ENCODE data around the gene OR2A1.
"Not testable (repeated sequence)": the region's sequence is repeated elsewhere in the genome, so short reads cannot be mapped to it uniquely, and the experiment has no call there.

OR2A1 gene

DNA sequence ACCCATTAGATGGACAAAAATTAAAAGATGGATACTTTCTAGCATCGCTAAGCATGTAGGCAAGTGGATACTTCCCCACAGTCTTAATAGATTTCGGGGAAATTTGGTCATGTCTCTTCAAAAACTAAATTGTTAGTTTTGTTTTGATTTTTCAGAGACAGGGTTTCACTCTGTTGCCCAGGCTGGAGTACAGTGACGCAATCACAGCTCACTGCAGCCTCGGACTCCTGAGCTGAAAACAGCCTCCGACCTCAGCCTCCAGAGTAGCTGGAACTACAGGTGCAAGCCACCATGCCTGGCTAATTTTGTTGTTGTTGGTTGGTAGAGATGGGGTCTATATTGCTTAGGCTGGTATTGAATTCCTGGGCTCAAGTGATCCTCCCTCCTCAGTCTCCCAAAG, 13.6 kb downstream of the OR2A1 start:
- DNase-seq: not testable (repeated sequence)

DNA sequence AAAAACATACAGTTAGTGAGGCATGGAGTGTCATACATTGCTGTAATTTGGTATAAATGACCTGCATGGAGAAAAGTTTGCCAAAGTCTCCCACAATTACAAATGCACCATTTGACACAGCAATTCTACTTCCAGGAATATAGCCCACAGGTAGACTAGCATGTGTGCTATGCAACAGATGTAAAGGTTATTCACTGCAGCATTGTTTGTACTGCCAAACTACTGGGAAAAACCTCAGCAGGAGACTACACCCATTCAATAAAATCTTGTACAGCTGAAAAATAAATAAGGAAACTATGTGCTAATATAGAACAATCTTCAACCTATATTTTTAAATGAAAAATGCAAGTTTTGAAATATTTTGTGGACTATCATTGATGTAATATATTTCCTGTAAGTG, 17.8 kb downstream of the OR2A1 start:
- not testable (repeated sequence) for DNase-seq

DNA sequence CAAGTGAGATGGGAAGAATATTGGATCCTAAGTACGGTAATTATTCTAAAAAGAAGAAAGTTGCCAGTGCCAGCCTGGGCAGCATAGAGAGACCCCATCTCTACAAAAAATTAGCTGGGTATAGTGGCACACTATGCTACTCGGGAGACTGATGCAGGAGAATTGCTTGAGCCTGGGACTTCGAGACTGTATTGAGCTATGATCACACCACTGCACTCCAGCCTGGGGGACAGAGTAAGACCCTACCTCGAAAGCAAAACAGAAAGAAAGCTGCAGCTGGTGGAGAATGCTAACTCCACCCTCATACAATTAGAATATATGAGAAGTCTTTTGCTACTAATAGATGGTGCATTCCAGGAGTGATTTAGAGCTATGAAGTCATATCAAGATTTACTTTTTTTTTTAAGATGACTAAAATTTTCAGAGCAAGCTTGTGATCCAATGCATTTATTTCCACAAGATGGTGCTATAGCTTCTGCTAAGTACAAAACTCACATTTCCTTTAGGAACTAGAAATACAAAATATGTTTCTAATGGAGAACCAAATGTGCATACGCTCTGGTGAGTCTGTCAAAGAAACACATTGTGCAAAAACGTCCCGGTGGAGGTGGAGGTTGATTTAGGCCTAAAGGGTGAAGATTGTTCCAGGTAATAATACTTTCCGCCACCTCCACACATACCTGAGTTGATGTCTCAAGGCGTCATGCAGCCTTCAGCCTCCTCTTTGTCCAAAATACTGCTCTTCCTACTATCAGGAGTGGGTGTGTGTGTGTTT, 19.2 kb downstream of the OR2A1 start:
- DNase-seq: not testable (repeated sequence)

DNA sequence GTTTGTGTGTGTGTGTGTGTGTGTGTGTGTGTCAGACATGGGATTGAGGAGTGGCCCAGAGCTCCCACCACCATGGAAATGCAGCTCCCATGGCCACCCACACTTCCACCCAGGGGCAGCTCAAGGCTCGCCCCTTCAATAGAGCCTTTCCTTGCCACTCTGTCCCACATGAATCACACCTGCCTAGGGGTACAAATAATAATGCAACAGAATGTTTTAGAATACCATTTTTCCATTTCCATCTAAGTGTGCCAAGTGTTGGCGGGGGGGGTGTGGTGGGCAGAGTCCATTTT, 19.7 kb downstream of the OR2A1 start:
- DNase-seq: not testable (repeated sequence)

DNA sequence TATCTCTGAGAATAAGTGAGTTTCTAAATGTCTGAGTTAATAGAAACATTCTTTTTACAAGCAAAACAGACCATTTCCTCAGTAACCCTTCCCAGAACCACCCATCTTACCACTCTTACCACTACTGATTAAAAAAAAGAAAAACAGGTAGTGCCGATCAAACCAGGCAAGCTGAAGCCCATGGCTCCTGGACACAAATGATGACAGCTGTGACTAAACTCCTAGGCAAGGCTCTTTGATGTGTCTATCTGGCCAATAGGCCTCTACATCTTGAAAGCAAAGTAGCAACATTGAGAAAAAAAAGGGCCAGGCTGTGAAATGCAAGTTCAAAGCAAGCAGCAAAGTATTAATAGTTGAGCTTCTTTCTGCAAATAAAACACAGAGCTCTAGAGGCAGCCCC, 36.4 kb downstream of the OR2A1 start:
- DNase-seq: not testable (repeated sequence)

DNA sequence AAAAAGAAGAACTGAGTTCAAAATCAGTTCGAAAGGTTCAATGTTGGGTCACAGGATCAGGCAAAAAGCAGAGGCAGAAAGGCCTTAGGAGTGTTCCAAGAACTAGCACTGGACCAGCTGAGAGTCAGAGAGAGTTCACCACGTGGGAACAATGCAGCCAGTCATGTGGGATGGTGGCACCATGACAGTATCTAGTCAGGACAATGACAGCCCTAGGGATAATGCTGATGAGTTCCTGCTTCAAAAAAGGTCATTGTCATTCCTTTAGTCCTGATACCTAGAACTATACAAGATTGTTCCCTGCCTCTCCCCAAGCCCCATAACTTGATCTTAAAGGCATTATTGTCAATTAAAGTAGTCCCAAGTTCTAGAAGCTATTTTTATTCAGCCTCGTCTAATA, 39.4 kb downstream of the OR2A1 start:
- DNase-seq: not testable (repeated sequence)

DNA sequence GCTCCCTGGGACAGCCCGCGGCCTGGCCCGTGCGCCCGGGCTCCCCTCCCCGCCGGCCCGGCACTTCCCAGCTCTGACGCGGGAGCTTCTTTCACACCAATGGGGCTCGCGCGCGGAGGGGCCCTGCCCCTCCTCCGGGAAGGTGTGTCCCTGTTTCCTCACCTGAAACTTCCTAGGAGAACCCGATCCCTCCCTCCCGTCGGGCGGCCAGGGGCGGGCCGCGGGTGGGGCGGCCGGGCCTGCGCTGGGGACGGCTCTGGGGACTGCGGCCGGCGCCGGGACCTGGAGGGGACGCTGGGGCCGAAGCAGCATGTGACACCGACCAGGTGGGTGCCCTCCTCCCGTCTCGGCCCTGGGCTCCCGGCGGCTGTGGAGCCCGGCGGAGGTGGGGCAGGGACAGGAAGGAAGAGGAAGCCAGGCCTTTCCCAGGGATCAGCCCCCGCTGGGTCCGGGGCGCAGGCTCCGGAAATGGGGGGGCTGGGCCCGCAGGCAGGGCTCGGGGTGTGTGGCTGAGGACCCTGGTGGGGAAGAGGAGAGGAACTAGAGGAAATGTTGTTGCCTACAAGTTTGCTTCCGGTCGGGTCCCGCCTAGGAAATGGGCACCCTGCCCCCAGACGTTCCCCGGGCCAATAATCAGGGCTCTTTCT, 43.1 kb downstream of the OR2A1 start, which contains the start of gene ARHGEF5:
ARHGEF5 (plus strand) TSS at position 227 of the 647 bp plus-strand sequence. CDS start 7,268 bp downstream, outside the sequence.
- DNase-seq: not testable (repeated sequence)

DNA sequence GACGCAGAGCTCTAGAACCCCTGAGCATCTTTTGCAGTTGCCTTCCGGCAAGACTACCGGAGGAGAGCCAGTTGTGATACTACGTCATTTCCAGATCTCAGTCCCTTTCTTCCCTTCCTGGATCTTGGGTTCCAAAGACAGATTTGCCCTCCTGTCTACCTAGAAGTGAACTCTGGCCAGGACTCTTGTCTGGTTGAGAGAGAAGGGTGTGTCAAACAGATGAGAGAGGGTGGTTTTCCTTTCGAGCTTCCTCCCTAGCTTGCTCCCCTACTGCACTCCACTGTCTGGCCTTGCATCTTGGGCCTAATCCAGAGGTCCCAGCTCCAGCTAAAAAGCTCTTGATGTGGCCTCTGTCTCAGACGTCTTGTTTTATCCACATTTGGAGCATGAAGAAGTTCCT, 44.0 kb downstream of the OR2A1 start:
- not testable (repeated sequence) for DNase-seq

DNA sequence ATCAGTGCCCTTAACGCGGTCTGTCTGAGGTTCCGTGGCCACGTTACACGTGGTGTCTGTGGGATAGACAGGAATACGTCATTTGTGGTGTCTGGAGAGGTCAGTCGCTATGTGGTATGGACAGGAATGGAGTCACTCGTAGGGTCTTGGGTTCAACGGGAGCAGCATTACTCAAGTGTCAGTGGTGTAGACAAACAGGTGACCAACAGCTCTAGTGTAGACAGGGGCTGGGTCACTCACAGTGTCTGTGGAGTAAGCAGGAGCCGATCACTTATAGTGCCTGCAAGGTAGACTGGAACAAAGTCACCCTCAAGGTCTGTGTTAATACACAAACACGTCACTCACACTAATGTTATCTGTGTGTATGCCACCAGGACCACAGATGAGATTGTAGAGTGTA, 44.6 kb downstream of the OR2A1 start:
- not testable (repeated sequence) for DNase-seq

DNA sequence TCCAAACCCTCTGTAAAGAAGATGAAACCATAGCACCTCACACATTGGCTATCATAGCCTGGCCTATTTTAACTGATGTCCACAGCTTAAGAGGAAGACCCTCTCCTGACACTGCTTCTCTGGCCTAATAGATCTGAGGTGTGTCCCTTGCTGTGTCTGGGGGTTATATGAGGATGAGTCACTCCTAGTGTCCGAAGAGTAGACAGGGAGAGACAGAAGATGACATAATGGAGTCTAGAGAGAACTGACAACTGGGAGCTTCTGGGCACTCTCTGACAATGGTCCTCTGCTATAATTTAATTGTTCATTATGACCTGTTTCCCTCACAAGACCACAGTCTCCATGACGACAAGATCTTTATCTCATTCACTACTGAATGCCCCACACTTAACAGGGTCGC, 49.8 kb downstream of the OR2A1 start:
- not testable (repeated sequence) for DNase-seq

DNA sequence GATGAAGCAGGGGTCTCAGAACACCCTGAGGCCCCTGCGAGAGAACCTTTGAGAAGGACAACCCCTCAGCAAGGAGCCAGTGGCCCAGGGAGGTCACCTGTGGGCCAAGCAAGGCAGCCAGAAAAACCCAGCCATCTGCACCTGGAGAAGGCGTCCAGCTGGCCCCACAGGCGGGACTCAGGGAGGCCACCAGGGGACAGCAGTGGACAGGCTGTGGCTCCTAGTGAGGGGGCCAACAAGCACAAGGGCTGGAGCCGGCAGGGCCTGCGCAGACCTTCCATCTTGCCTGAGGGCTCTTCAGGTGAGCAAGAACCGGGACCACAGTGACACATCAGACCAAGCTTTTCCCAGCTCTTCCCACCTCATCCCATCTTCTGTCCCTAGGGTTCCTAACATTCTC, 53.3 kb downstream of the OR2A1 start:
- DNase-seq: not testable (repeated sequence)

DNA sequence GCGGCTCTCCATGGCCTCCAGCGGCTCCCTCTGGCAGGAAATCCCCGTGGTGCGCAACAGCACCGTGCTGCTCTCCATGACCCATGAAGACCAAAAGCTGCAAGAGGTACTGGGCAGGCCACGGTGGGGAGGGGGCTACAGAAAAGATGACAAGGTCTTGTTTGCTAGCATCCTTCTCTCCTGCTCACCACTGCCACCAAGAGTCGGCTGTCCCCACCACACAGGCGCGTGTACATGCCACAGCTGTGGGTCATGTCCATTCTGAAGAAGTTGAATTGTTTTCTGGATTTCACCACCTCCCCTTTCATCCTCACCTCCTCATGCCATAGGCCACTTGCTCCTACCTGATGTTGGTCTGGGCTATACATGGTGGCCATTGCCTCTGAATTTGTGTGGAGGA, 55.0 kb downstream of the OR2A1 start:
- not testable (repeated sequence) for DNase-seq

DNA sequence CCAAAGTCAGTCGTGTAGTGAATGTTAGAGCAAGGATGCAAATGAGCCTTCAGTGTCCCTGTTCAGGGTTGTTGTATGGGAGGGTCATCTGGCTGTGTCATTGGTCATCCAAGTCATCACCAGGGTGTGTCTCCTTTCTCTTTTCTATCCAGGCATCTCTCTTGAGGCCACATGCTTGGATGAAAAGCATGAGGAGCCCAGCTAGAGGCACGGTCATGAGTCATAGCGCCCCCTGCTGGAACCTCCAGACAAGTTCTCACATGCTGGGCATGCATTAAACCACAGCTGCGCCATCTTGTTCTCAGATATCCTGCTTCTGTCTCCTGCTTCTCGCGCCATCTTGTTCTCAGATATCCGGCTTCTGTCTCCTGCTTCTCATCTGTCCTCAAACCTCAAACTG, 57.0 kb downstream of the OR2A1 start:
- DNase-seq: not testable (repeated sequence)

Measured in NCI-H1092 (cell line).